HG02870 (cell line): Measurements from ENCODE around the gene CYP26C1.

Source experiments
- ATAC-seq: cut with Tn5 transposase; IDR thresholded peaks from one replicate; pipeline ENCODE4 v1.9.1; 2021; ENCODE audit warnings: mild to moderate bottlenecking, moderate library complexity; ENCODE audit not compliant: unreplicated experiment

Gene CYP26C1

DNA sequence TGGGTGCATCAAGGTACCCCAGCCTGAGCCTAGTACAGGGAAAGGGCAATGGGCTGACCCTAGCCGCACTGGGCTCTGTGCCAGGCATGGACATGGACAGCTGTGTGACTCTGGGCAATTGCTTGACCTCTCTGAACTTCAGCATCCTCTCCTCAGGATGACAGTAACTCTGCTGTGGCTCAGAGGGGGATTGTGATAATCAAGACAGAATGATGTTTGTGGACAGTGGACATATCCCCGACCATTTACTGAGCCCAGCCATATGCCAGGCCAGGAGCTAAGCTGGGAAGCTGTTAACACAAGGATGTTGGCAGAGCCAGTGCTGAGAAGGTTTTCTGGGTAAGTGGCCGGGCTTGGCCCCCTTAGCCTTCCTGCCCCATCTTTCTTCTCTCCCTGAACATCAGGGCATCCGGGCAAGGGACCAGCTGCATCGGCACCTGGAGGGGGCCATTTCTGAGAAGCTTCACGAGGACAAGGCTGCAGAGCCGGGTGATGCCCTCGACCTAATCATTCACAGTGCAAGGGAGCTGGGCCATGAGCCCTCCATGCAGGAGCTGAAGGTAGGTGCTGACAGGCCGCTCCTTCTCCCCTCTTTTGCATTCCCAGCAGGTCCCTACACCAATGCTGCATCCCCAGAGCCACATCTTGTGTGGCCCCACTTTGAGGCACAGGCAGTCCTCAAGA lies 3.5 kb downstream of the CYP26C1 start:
- no peak for ATAC-seq

DNA sequence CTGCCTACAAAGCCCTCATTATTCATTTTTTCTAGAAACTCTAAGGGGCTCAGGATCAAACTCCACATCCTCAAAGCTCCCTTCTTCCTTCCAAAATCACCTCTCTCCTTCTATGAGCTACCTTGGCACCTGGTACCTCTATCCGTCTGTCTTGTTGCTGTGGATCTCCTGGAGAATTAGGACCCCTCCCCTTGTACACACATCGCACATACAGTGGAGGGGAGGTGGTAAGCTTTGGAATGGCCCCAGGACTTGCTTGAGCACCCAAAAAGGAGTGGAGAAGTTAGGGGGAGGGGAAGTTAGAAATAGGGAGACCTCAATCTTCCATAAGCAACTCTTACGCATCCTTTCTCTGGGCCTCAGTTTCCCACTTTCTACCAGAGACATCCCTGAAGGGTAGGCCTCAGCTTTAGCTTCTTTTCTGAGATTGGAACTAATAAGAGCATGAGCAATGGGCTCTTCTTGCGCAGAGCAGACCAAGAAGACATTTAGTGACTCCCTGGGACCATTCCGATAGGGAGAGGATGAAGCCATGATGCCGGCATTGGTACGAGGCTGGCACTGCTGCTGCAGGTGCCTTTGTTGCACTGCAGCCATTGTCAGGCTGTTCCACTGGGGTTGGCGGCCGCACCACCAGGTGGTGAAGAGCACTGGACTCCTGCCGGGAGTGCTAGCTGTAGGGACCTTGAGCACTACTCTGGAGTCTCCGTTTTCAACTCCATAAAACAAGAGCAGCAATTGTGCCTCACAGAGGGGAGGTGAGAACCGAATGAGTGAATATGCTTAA lies 4.5 kb downstream of the CYP26C1 start:
- no peak for ATAC-seq

DNA sequence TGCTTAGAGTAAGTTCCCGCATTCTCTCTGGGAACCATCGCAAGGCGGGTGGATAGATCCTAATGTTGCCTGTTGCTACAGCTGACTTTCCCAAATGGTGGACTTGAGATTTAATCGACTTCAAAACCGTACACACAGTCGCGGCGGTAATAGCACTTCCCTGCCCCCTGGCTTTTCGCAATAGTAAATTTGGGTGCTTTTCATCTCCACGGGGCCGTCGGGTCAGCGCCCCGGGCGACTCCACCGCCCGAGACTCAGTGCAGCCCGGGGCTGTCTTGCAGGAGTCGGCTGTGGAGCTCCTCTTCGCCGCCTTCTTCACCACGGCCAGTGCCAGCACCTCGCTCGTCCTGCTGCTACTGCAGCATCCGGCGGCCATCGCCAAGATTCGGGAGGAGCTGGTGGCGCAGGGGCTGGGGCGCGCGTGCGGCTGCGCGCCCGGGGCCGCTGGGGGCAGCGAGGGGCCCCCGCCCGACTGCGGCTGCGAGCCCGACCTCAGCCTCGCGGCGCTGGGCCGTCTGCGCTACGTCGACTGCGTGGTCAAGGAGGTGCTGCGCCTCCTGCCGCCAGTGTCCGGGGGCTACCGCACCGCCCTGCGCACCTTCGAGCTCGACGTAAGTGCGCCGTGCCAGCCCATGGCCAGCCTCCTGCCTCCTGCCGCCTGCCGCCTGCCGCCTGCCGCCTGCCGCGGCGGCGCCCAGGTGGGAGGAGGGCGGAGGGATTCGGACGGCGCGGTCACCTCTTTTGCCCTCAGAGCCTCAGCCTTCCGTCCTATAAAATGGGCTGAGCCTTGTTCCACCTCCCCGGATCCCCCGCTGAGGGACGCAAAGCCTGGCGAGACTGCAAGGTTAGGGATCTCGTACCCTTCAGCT lies 5.3 kb downstream of the CYP26C1 start:
- no peak for ATAC-seq

DNA sequence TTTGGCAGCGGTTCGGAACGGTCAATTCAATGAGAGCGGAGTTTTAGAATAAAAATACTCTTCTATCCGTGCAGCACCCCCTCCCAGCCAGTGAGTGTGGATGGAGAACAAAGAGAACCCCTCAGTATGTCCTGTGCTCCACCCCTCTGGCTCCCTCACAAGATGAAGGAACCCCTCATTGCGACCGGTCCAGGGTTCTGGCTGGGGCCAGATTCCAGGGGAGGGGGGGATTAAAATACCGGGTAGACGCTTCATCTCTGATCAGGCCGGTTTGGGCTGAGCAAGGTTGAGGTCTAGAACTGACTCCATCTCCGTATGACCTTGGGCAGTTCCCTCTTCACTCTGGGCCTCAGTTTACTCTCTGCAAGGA lies 5.9 kb downstream of the CYP26C1 start:
- no peak for ATAC-seq

DNA sequence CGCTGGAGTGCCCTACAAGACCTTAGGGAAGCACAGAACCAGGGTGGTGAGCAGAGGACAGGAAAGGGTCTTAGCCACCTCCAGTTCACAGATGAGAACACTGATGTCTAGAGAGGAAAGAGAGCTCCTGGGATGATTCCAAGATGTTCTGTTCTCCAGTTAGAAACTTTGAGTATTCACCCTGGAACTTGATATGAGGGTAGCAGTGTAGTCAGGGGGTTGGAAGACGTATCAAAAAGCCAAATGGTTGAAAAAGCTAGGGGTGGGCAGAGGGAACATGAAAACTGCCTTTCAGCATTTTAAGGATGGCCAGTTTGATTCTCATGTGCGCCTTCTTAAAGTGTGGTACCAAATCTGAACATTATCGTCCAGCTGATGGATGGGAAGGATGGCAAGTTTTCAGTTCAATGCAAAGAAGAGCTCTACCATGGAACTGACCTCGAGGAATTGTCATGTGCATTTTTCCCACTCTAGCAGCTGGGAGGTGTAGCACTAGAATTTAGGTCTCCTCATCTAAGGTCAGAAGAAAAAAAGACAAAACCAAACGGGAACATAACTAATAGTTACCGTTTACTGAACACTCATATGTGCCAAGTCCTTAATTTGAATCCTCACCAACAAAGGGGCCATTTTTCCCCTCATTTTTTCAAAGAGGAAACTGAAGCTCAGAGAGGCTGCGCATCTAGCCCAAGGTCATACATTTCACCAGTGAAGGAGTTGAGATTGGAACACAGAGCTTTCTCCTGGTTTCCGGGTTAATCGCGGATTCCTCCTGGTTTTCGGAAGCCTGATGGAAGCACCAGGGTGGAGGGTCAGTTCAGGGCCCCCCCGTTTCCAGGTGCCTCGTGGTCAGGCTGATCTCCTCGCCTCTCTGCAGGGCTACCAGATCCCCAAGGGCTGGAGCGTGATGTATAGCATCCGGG lies 7.1 kb downstream of the CYP26C1 start:
- no peak for ATAC-seq

DNA sequence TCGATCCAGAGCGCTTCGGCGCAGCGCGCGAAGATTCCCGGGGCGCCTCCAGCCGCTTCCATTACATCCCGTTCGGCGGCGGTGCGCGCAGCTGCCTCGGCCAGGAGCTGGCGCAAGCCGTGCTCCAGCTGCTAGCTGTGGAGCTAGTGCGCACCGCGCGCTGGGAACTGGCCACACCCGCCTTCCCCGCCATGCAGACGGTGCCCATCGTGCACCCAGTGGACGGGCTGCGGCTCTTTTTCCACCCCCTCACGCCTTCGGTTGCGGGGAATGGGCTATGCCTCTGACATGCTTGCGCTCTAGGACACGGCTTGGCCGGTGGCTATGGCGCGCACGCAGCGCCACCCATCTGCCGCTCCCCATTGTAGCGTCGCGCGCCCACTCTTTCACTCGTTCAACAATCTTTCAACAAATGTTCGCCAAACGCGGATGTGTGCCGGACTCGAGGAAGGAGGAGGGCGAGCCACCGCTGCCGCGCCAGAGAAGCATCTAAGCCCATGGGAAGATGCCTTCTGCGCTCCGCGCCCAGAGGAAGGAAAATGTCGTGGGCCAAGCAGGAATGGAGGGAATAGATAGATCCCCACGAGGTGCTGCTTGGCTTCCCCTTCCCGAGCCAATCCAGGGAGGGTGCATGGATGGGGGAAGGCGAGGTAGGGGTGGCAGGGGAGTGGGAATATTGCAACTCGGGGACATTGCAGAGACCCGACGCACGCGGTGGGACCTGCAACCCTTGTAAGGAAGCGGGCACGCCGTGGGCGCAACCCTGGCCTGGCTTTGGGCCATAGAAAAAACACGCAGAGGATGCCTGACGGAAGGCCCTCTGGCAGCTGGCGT lies 8.0 kb downstream of the CYP26C1 start:
- no peak for ATAC-seq

DNA sequence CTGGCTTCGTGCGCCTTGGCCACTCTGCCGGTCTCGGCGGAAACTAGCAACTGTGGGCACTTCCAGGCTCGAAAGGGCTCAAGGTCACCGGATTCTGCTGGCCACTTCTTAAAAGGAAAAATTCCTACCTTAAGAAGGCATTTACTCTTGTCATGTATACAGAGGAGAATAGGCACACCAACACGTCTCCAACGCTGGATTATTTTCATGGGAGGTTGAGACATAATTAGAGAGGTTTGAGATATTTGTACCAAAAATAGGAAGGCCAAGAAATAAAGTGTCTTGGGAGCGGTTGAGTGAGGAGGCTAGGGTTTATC lies 8.6 kb downstream of the CYP26C1 start:
- no peak for ATAC-seq

GRCh38 chr10:93070378-93071176 lies 10.0 kb downstream of the CYP26C1 start:
- no peak for ATAC-seq

DNA sequence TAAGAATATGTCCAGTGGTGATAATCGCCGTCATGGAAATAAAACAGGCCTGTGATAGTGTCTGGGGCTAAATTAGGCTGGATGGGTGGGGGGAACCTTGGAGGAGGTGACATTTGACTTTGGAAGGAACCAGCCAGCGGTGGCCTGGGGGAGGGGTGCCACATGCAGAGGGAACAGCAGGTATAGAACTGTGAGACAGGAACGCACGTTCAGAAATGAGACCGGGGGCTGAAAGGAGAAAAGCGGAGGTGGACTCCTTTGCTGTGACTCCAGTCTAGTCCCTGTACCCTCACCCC lies 10.5 kb downstream of the CYP26C1 start:
- no peak for ATAC-seq

GRCh38 chr10:93071674-93072224 lies 11.2 kb downstream of the CYP26C1 start:
- no peak for ATAC-seq

DNA sequence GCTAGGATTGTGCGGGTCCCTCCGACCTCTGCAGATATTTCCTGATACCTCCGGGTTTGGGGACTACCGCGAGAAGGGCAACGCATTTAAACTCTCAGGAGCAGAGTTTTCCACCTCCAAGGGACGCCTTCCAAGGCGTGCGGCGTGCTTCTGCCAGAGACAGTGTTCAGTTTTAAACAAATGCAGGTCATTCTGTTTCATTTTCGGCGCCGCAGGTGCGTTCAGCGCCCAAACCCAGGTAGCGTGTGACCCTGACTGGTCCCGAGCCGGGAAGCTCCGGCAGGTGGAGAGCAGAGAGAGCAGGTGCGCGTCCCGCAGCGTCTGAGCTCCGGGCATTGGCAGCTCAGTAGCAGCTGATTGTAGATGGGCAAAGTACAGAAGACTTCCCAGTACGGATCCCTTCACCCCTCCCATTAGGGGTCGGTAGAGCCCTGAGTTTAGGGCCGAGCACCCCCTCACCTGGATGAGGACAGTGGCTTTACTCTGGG lies 11.7 kb downstream of the CYP26C1 start:
- no peak for ATAC-seq

DNA sequence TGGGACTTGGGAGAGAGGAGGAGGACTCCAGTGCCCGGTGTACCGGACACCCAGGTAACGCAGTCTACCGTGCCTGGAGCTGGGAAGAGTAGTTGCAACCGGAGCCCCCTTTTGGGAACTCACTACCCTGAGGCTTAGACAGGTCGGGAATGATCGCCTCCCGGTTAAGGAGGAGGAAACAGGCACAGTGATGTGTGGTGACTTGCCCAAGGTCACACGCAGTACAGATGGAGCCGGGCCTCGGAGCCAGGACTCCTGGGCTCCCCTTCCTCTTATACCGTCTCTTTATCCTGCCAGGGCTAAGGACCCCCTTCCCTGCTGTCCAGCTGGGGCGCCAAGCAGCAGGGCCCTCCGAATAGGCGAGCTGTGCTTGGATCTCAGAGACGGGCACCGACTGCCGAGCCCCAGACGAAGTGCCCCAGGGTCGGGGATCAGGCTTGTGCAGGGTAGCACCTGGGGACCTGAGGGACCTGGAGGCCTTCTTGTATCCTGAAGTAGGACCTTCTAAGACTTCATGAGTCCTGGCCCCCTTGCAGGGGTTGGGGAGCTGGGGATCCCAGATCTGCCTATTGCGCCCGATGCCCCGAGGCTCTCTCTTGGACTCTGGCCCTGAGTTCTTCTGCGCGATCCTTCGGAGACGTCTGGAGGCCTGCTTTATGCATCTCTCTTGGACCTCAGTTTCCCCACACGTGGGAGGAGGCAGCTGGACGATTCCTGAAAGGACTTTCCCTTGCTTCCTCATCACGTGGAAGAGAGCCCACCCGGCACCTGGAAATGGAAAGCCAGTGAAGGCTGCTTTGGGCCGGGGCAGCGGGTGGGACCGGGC lies 12.3 kb downstream of the CYP26C1 start:
- no peak for ATAC-seq

DNA sequence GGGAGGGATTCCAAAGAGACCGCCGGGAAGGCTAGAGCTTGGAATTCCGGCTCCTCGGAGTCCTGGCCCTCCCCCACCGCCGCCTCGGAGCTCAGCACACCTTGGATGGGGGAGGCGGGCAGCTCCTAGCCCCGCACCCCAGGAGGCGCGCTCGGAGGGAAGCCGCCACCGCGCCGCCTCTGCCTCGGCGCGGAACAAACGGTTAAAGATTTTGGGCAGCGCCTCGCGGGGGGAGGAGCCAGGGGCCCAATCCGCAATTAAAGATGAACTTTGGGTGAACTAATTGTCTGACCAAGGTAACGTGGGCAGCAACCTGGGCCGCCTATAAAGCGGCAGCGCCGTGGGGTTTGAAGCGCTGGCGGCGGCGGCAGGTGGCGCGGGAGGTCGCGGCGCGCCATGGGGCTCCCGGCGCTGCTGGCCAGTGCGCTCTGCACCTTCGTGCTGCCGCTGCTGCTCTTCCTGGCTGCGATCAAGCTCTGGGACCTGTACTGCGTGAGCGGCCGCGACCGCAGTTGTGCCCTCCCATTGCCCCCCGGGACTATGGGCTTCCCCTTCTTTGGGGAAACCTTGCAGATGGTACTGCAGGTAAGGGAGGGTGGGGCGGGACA lies 13.0 kb downstream of the CYP26C1 start, which contains the start of gene CYP26A1:
Gene CYP26A1, plus strand, starts transcription at position 355 of the 608 bp plus-strand sequence. Its CDS starts 42 bp downstream, at position 397.
- no peak for ATAC-seq

GRCh38 chr10:93074147-93074596 lies 13.6 kb downstream of the CYP26C1 start:
- ATAC-seq, result no peak

- ATAC-seq, result no peak
These were observed 14.2 kb downstream of the CYP26C1 start for GRCh38 chr10:93074597-93075368.
